Measurements from ENCODE around the gene ABR. TPM values are rescaled to one million over a fixed set of nuclear protein-coding genes. Genes with fewer than 3 reads are reported as not detected.

The ABR gene
- total and polyA plus RNA-seq, 7 donors: 30.4 to 146 (median 79.3) TPM

DNA sequence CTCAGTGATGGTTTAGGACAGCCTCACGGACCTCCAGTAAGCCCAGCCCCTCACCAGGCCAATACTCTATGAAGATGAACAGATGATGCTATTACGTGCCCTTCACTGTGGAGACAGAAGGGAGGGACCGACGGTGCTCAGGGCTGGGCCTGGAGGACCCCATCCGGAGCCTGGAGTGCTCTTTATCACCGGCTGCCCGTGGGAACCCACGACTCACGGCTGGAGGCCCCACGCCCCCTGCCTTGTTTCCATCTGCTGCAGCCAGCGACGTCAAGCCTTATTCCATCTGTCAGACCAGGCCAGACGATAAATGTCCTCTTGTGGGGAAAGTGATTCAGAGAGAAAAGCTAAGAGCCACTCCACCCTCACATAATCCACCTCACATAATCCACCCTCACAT is 186.8 kb downstream of the ABR start:
- no peak for DNase-seq
- intact Hi-C loops (cut with DNase I): no loop called here
- TF ChIP-seq POLR2A (IDR thresholded peaks at IDR 0.05) (no peak), EP300 (IDR thresholded peaks at IDR 0.05) (no peak), POLR2AphosphoS5 (IDR thresholded peaks at IDR 0.05) (no peak)
- TF ChIP-seq, protein P1, sequence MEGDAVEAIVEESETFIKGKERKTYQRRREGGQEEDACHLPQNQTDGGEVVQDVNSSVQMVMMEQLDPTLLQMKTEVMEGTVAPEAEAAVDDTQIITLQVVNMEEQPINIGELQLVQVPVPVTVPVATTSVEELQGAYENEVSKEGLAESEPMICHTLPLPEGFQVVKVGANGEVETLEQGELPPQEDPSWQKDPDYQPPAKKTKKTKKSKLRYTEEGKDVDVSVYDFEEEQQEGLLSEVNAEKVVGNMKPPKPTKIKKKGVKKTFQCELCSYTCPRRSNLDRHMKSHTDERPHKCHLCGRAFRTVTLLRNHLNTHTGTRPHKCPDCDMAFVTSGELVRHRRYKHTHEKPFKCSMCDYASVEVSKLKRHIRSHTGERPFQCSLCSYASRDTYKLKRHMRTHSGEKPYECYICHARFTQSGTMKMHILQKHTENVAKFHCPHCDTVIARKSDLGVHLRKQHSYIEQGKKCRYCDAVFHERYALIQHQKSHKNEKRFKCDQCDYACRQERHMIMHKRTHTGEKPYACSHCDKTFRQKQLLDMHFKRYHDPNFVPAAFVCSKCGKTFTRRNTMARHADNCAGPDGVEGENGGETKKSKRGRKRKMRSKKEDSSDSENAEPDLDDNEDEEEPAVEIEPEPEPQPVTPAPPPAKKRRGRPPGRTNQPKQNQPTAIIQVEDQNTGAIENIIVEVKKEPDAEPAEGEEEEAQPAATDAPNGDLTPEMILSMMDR (IDR thresholded peaks at IDR 0.05): no peak
- Histone ChIP-seq H3K27me3 (no peaks in the 10 kb centered on the region), H3K4me3 (no peak overlapping the region), H3K9me3 (no peaks in the 10 kb centered on the region), H3K27ac (no peak overlapping the region), H3K36me3 (no peaks in the 10 kb centered on the region), H3K4me1 (peaks cover 0 to 13% (median 10%) of the 10 kb centered on the region in 4 donors)
- WGBS, 2 donors: 60 to 72% methylated on average over 13 of the region's 13 CpGs

DNA sequence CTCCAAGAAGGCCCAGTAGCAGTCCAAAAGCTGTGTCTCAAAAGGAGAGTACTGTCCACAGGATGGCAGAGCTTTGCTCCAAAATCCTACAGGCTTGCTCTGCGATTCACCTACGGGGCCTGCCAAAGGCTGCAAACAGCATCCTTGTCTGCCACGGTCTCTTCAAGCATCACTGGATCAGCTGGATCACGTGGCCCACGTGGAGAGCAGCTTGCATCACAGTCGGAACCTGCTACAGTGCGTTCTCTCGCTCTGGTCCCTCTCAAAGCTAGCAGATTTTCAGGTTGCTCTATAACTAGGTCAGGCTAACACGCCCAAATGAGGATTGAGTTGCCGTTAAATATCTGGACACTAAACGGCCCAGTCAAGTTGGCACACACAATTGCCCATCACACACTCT is 191.2 kb downstream of the ABR start:
- DNase-seq: no peak
- Histone ChIP-seq H3K27ac (no peak overlapping the region), H3K27me3 (no peaks in the 10 kb centered on the region), H3K4me3 (no peak overlapping the region), H3K9me3 (no peaks in the 10 kb centered on the region), H3K4me1 (no peaks in the 10 kb centered on the region), H3K36me3 (no peaks in the 10 kb centered on the region)
- intact Hi-C loops (cut with DNase I): no loop called here
- 87 to 91% methylated on average over 11 of the region's 11 CpGs for WGBS, 2 donors
- no peak for TF ChIP-seq POLR2A (IDR thresholded peaks at IDR 0.05)
- no peak for TF ChIP-seq EP300 (IDR thresholded peaks at IDR 0.05)
- no peak for TF ChIP-seq POLR2AphosphoS5 (IDR thresholded peaks at IDR 0.05)
- TF ChIP-seq, protein P1 (IDR thresholded peaks at IDR 0.05): no peak

DNA sequence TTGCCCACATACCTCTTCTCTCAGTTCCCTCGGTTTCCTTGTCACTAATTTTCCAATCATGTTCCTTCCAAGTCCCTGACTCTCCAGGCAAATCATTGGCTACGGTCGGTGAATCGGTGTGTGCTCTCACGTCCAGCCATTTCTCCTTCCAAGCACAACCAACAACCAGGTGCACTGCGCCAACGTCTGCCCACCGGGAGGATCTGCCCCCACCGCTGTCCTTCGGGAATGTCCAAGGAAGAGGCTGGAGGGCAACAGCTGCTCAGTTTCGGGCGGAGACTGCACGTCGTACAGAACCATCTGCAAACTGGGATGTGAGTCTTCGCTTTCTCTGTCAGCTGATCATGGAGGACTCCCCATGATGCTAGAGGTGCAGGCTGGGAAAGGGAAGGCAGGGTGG is 191.8 kb downstream of the ABR start:
- TF ChIP-seq POLR2A (IDR thresholded peaks at IDR 0.05) (no peak), EP300 (IDR thresholded peaks at IDR 0.05) (no peak), POLR2AphosphoS5 (IDR thresholded peaks at IDR 0.05) (no peak)
- TF ChIP-seq, protein P1 (IDR thresholded peaks at IDR 0.05): no peak
- no peak for DNase-seq
- H3K4me1 ChIP-seq: no peaks in the 10 kb centered on the region
- intact Hi-C loops (cut with DNase I): no loop called here
- H3K36me3 ChIP-seq: no peaks in the 10 kb centered on the region
- H3K9me3 ChIP-seq: no peaks in the 10 kb centered on the region
- no peak overlapping the region for H3K27ac ChIP-seq
- H3K27me3 ChIP-seq: no peaks in the 10 kb centered on the region
- no peak overlapping the region for H3K4me3 ChIP-seq
- 92 to 94% methylated on average over 15 of the region's 15 CpGs for WGBS, 2 donors

DNA sequence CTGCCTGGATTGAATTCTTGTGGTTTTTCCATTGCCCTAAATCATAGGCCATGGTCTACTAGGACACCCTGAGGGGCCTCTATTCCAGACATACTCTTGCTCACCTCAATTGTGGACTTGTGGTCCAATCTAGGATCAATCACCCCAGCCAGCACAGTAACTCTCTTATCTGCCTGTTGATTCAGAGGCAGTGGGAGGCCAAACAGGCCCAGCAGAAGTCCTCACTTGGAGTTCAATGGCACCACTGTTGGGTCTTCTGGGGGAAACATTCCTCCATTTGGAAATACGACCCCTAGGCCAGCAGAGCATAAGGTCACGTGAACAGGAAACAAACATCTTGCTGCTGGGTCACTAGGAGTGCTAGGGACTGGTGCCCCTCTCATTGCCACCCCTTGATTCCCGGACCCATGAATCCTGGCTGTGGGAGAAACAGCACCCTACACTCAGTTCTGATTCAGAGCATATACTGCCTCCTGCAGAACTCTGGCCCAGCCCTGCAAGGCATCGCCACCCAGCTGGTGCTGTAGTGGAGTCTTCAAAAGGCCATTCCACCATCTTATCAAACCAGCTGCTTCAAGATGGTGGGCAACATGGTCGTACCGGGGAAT is 193.4 kb downstream of the ABR start:
- WGBS, 2 donors: 88 to 93% methylated on average over 6 of the region's 6 CpGs
- H3K36me3 ChIP-seq: no peaks in the 10 kb centered on the region
- no peaks in the 10 kb centered on the region for H3K4me1 ChIP-seq
- H3K4me3 ChIP-seq: no peak overlapping the region
- no peaks in the 10 kb centered on the region for H3K27me3 ChIP-seq
- TF ChIP-seq EP300 (IDR thresholded peaks at IDR 0.05) (no peak), POLR2A (IDR thresholded peaks at IDR 0.05) (no peak), POLR2AphosphoS5 (IDR thresholded peaks at IDR 0.05) (no peak)
- TF ChIP-seq, protein P1 (IDR thresholded peaks at IDR 0.05): no peak
- H3K27ac ChIP-seq: no peak overlapping the region
- H3K9me3 ChIP-seq: no peaks in the 10 kb centered on the region
- intact Hi-C loops (cut with DNase I): no loop called here
- DNase-seq: no peak

DNA sequence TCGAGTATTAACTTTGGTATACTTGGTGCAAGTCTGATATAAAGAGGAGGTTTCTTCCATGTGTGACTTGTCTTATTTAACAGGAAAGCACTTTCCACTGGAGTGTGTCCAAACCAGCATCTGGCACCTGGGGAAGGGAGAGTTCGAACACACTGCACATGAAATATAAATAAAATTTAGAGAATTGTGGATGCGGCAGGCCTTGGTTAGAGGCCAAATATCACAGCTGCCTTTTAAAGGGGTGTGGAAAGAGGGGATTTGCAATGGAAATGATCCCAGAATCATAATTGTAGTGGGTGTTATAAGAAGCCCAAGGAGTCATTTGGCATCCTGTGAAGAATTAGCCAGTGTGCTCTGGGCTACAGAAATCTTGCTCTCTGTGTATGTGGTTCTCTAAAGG is 195.9 kb downstream of the ABR start:
- Histone ChIP-seq H3K27ac (no peak overlapping the region), H3K36me3 (no peaks in the 10 kb centered on the region), H3K27me3 (no peaks in the 10 kb centered on the region), H3K9me3 (no peaks in the 10 kb centered on the region), H3K4me3 (no peak overlapping the region), H3K4me1 (peaks cover 0 to 14% (median 12%) of the 10 kb centered on the region in 4 donors)
- intact Hi-C loops (cut with DNase I): loop anchor here (5.0 kb wide), 1 partner anchor 572 kb away; a partner anchor contains a TSS
- TF ChIP-seq POLR2AphosphoS5 (IDR thresholded peaks at IDR 0.05) (no peak), EP300 (IDR thresholded peaks at IDR 0.05) (no peak), POLR2A (IDR thresholded peaks at IDR 0.05) (no peak)
- TF ChIP-seq, protein P1 (IDR thresholded peaks at IDR 0.05): no peak
- DNase-seq: no peak
- 62 to 67% methylated on average over 3 of the region's 3 CpGs for WGBS, 2 donors
